ENCODE data around the gene INSRR.

Gene INSRR

DNA sequence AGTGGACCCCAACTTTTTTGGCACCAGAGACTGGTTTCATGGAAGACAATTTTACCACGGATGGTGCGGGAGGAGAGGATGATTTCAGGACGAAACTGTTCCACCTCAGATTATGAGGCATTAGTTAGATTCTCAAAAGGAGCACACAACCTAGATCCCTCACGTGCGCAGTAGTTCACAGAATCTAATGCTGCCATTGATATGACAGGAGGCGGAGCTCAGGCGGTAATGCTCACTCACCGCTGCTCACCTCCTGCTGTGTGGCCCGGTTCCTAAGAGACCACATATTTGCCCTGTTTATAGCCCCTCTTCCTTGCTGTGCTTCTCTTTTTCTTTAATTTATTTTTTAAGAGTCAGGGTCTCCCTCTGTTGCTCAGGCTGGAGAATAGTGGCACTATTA is 6.3 kb upstream of the INSRR start:
- no peak for TF ChIP-seq SIN3A (IDR thresholded peaks at IDR 0.05; ENCODE audit: borderline replicate concordance, insufficient read depth, low read length)
- TF ChIP-seq FOXP2 (optimal IDR thresholded peaks at IDR 0.05; ENCODE audit: borderline replicate concordance, extremely low read depth, extremely low read length, insufficient read depth) = no peak
- TF ChIP-seq TAF1 (IDR thresholded peaks at IDR 0.05; ENCODE audit: borderline replicate concordance, insufficient read depth, low read length) = no peak
- TF ChIP-seq POLR2AphosphoS5 (IDR thresholded peaks at IDR 0.05; ENCODE audit: low read depth, low read length) = no peak
- no peak for TF ChIP-seq REST (IDR thresholded peaks at IDR 0.05; ENCODE audit: insufficient read depth in 1 of 2, low read depth in 2 of 2, low read length in 2 of 2)

DNA sequence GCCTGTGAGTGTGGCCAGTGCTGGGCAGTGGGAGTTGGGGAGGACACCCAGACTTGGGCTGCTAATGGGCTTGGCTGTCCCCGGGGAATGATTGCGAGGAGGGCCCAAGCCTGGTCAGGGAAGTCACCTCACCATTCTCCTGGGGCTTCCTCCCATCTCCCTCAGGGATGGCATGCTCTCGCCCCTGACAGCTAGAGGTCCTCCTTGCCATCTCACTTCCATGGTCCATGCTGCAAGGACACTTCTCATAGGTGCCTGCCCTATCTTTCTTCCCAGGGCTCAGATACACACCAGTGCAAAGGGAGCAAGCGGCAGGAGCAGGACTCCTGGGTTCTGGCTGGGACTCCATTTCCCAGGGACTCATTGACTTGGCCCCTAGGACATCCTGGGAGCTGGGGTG is 5.9 kb upstream of the INSRR start:
- TF ChIP-seq FOXP2 (optimal IDR thresholded peaks at IDR 0.05; ENCODE audit: borderline replicate concordance, extremely low read depth, extremely low read length, insufficient read depth) (no peak), SIN3A (IDR thresholded peaks at IDR 0.05; ENCODE audit: borderline replicate concordance, insufficient read depth, low read length) (no peak), REST (IDR thresholded peaks at IDR 0.05; ENCODE audit: insufficient read depth in 1 of 2, low read depth in 2 of 2, low read length in 2 of 2) (no peak), TAF1 (IDR thresholded peaks at IDR 0.05; ENCODE audit: borderline replicate concordance, insufficient read depth, low read length) (no peak), POLR2AphosphoS5 (IDR thresholded peaks at IDR 0.05; ENCODE audit: low read depth, low read length) (no peak)

GRCh38 chr1:156863631-156864030 is 4.7 kb upstream of the INSRR start:
- TF ChIP-seq TAF1 (IDR thresholded peaks at IDR 0.05; ENCODE audit: borderline replicate concordance, insufficient read depth, low read length) = no peak
- TF ChIP-seq REST (IDR thresholded peaks at IDR 0.05; ENCODE audit: insufficient read depth in 1 of 2, low read depth in 2 of 2, low read length in 2 of 2) = no peak
- TF ChIP-seq FOXP2 (optimal IDR thresholded peaks at IDR 0.05; ENCODE audit: borderline replicate concordance, extremely low read depth, extremely low read length, insufficient read depth) = no peak
- no peak for TF ChIP-seq SIN3A (IDR thresholded peaks at IDR 0.05; ENCODE audit: borderline replicate concordance, insufficient read depth, low read length)
- TF ChIP-seq POLR2AphosphoS5 (IDR thresholded peaks at IDR 0.05; ENCODE audit: low read depth, low read length) = no peak

GRCh38 chr1:156862997-156863599 is 4.2 kb upstream of the INSRR start:
- TF ChIP-seq FOXP2 (optimal IDR thresholded peaks at IDR 0.05; ENCODE audit: borderline replicate concordance, extremely low read depth, extremely low read length, insufficient read depth) = no peak
- no peak for TF ChIP-seq POLR2AphosphoS5 (IDR thresholded peaks at IDR 0.05; ENCODE audit: low read depth, low read length)
- TF ChIP-seq SIN3A (IDR thresholded peaks at IDR 0.05; ENCODE audit: borderline replicate concordance, insufficient read depth, low read length) = no peak
- TF ChIP-seq REST (IDR thresholded peaks at IDR 0.05; ENCODE audit: insufficient read depth in 1 of 2, low read depth in 2 of 2, low read length in 2 of 2) = no peak
- no peak for TF ChIP-seq TAF1 (IDR thresholded peaks at IDR 0.05; ENCODE audit: borderline replicate concordance, insufficient read depth, low read length)

Measured in PFSK-1 (cell line).